Neural progenitor cell (in vitro differentiated cells): Measurements from ENCODE around the gene WNT8A. TPM values are rescaled to one million over a fixed set of nuclear protein-coding genes. Genes with fewer than 3 reads are reported as not detected.

ENCODE experiments used
- DNase-seq: peaks from one replicate; pipeline ENCODE4 v3.0.0-alpha.2; 2016; ENCODE audit warnings: low spot score
- H2AFZ ChIP-seq: fragments of 200-600 bp; sonication (generic); replicated peaks from 2 replicates; pipeline ENCODE4 v1.6.1; 2016; ENCODE audit warnings: antibody characterized with exemption
- H3F3A ChIP-seq: fragments of 200-600 bp; sonication (generic); 2 replicates; pipeline ENCODE4 v1.6.1; 2016; ENCODE audit warnings: antibody characterized with exemption, low read depth
- H3K27ac ChIP-seq: fragments of 200-600 bp; sonication (generic); 2 replicates; pipeline ENCODE4 v1.5.1; 2016; ENCODE audit warnings: mild to moderate bottlenecking
- H3K27me3 ChIP-seq: fragments of 200-600 bp; sonication (generic); 2 replicates; pipeline ENCODE4 v1.6.1; 2016; ENCODE audit warnings: mild to moderate bottlenecking, moderate library complexity
- H3K36me3 ChIP-seq: fragments of 200-600 bp; sonication (generic); 2 replicates; pipeline ENCODE4 v1.5.1; 2016
- H3K4me1 ChIP-seq: fragments of 200-600 bp; sonication (generic); 2 replicates; pipeline ENCODE4 v1.6.1; 2016; ENCODE audit warnings: mixed run types
- H3K4me2 ChIP-seq: fragments of 200-600 bp; sonication (generic); 2 replicates; pipeline ENCODE4 v1.6.1; 2016
- H3K4me3 ChIP-seq: fragments of 200-600 bp; sonication (generic); 2 replicates; pipeline ENCODE4 v1.5.1; 2016
- H3K79me2 ChIP-seq: fragments of 200-600 bp; sonication (generic); 2 replicates; pipeline ENCODE4 v1.6.1; 2016; ENCODE audit warnings: low read depth
- H3K9ac ChIP-seq: fragments of 200-600 bp; sonication (generic); 2 replicates; pipeline ENCODE4 v1.6.1; 2016
- H3K9me3 ChIP-seq: fragments of 200-600 bp; sonication (generic); 2 replicates; pipeline ENCODE4 v1.5.1; 2016; ENCODE audit warnings: low read depth
- H4K20me1 ChIP-seq: fragments of 200-600 bp; sonication (generic); 2 replicates; pipeline ENCODE4 v1.6.1; 2016; ENCODE audit warnings: low read depth
- H3K27ac Mint-ChIP-seq: 3 replicates; pipeline ENCODE4 v1.8.0; 2021; ENCODE audit warnings: mixed read lengths
- H3K27me3 Mint-ChIP-seq: 2 replicates; pipeline ENCODE4 v1.8.0; 2022; ENCODE audit warnings: low read depth, mild to moderate bottlenecking, inconsistent platforms, moderate library complexity, mixed read lengths; ENCODE audit not compliant: insufficient read depth
- H3K36me3 Mint-ChIP-seq: 3 replicates; pipeline ENCODE4 v1.8.0; 2021; ENCODE audit warnings: mixed read lengths
- H3K4me1 Mint-ChIP-seq: 3 replicates; pipeline ENCODE4 v1.8.0; 2021; ENCODE audit warnings: mixed read lengths
- H3K4me3 Mint-ChIP-seq: 3 replicates; pipeline ENCODE4 v1.8.0; 2021; ENCODE audit warnings: mild to moderate bottlenecking, moderate library complexity, mixed read lengths
- H3K9me3 Mint-ChIP-seq: 3 replicates; pipeline ENCODE4 v1.8.0; 2020; ENCODE audit warnings: mixed read lengths
- CTCF ChIP-seq: fragments of 200-600 bp; sonication (generic); IDR thresholded peaks from 2 replicates; pipeline ENCODE4 v1.5.1; 2017; ENCODE audit warnings: antibody characterized with exemption, mild to moderate bottlenecking
- EZH2 ChIP-seq: fragments of 200-600 bp; sonication (generic); IDR thresholded peaks from 2 replicates; pipeline ENCODE4 v1.6.1; 2017; ENCODE audit warnings: antibody characterized with exemption, mild to moderate bottlenecking, moderate library complexity
- EZH2phosphoT487 ChIP-seq: fragments of 200-600 bp; sonication (generic); IDR thresholded peaks from 2 replicates; pipeline ENCODE4 v1.6.1; 2017; ENCODE audit warnings: antibody characterized with exemption
- total RNA-seq: library from RNA; depleted of rRNA; stranded (reverse); fragments of >200 nt; gene quantifications from 2 replicates; pipeline ENCODE4 v1.2.3, GENCODE V29; 2015; ENCODE audit warnings: low replicate concordance

Gene WNT8A
- total RNA-seq, 1 donor from 2014 or later: not detected

DNA sequence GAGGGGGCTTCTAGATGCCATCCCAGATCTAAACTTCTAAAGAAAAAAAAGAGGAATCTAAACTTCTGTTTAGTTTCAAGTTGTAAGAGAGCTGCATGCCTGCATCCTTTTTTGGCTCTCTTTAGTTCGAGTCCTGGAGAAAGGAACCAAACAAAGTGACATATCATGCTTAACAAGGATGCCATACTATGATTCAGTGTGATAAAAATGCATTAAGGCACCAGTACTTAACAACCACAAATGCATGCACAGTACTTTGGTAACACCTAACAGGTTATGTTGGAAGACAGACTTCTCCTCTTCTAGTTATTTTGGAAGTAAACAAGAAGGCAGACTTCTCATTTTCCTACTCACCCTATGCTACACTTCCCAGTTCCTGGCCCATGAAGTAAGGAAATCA, 28.1 kb downstream of the WNT8A start:
- Mint-ChIP-seq H3K4me1 (peaks cover 13% of the 10 kb centered on the region), H3K4me3 (no peak overlapping the region), H3K27ac (no peak overlapping the region), H3K36me3 (no peaks in the 10 kb centered on the region), H3K9me3 (no peaks in the 10 kb centered on the region), H3K27me3 (peaks cover 5% of the 10 kb centered on the region)
- Histone ChIP-seq H3K4me1 (peaks cover 15% of the 10 kb centered on the region), H3K27ac (no peak overlapping the region), H4K20me1 (no peaks in the 10 kb centered on the region), H3K79me2 (no peaks in the 10 kb centered on the region), H3K4me3 (no peak overlapping the region), H2AFZ (no peak overlapping the region), H3K27me3 (no peaks in the 10 kb centered on the region), H3K9me3 (no peaks in the 10 kb centered on the region), H3K9ac (no peak overlapping the region), H3K36me3 (no peaks in the 10 kb centered on the region), H3K4me2 (no peak overlapping the region), H3F3A (peaks cover 22% of the 10 kb centered on the region)
- DNase-seq: no peak
- no peak for TF ChIP-seq EZH2phosphoT487
- no peak for TF ChIP-seq CTCF
- no peak for TF ChIP-seq EZH2

DNA sequence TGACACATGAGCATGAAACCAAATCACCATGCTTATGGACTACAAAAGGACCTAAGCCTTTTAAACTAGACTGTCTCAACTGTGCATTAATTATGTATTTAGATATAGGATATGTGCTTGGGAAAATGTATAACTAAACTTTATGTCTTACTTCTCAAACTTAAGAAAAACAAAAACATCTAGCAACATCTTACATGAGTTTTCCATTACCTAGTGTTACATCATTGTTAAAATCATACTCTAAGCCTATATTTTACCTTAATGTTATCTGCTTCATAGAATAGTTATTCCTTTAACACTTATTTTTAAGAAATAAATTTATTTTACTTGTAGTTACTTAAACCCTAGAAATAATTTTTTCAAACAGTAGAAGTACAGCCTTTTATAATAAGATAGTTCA, 31.4 kb downstream of the WNT8A start:
- Histone ChIP-seq H3K4me3 (no peak overlapping the region), H3K27ac (no peak overlapping the region), H3K79me2 (no peaks in the 10 kb centered on the region), H3K9me3 (no peaks in the 10 kb centered on the region), H3K27me3 (no peaks in the 10 kb centered on the region), H2AFZ (no peak overlapping the region), H4K20me1 (no peaks in the 10 kb centered on the region), H3K4me2 (no peak overlapping the region), H3F3A (peaks cover 16% of the 10 kb centered on the region), H3K4me1 (peaks cover 8% of the 10 kb centered on the region), H3K9ac (no peak overlapping the region), H3K36me3 (no peaks in the 10 kb centered on the region)
- Mint-ChIP-seq H3K27me3 (peaks cover 1% of the 10 kb centered on the region), H3K36me3 (no peaks in the 10 kb centered on the region), H3K4me1 (peaks cover 9% of the 10 kb centered on the region), H3K4me3 (no peak overlapping the region), H3K27ac (no peak overlapping the region), H3K9me3 (no peaks in the 10 kb centered on the region)
- no peak for DNase-seq
- TF ChIP-seq EZH2phosphoT487 (no peak), EZH2 (no peak), CTCF (no peak)

- H2AFZ ChIP-seq: no peak overlapping the region
- no peak for DNase-seq
Observed at GRCh38 chr5:138128334-138128733, 44.5 kb downstream of the WNT8A start.

More at GRCh38 chr5:138128334-138128733, 44.5 kb downstream of the WNT8A start:
- no peak for TF ChIP-seq CTCF
- no peak for TF ChIP-seq EZH2
- no peak for TF ChIP-seq EZH2phosphoT487
- Histone ChIP-seq H3K27ac (no peak overlapping the region), H3K4me3 (no peak overlapping the region), H3K36me3 (no peaks in the 10 kb centered on the region), H3F3A (no peaks in the 10 kb centered on the region), H3K79me2 (no peaks in the 10 kb centered on the region), H3K9ac (no peak overlapping the region), H3K9me3 (no peaks in the 10 kb centered on the region), H3K4me2 (no peak overlapping the region), H3K4me1 (no peaks in the 10 kb centered on the region), H4K20me1 (no peaks in the 10 kb centered on the region), H3K27me3 (no peaks in the 10 kb centered on the region)
- Mint-ChIP-seq H3K36me3 (peaks cover 3% of the 10 kb centered on the region), H3K4me1 (no peaks in the 10 kb centered on the region), H3K9me3 (no peaks in the 10 kb centered on the region), H3K4me3 (no peak overlapping the region), H3K27ac (no peak overlapping the region), H3K27me3 (peaks cover 2% of the 10 kb centered on the region)
